Muscle of leg (tissue), 11 donors: ENCODE data around the gene MCL1. TPM values are rescaled to one million over a fixed set of nuclear protein-coding genes. Genes with fewer than 3 reads are reported as not detected.

ENCODE experiments used
- DNase-seq: peaks from one replicate; pipeline ENCODE4 v3.0.0; 2013
- H3K27ac ChIP-seq: one replicate; pipeline ENCODE4 v1.5.1; 2013; ENCODE audit warnings: mild to moderate bottlenecking, low read length, control low read depth
- H3K27me3 ChIP-seq: one replicate; pipeline ENCODE4 v1.6.1; 2013; ENCODE audit warnings: low read length; ENCODE audit not compliant: control insufficient read depth, insufficient read depth
- H3K36me3 ChIP-seq: one replicate; pipeline ENCODE4 v1.6.1; 2013; ENCODE audit warnings: low read length; ENCODE audit not compliant: control insufficient read depth, insufficient read depth
- H3K4me1 ChIP-seq: one replicate; pipeline ENCODE4 v1.6.1; 2013; ENCODE audit warnings: low read length; ENCODE audit not compliant: control insufficient read depth, insufficient read depth
- H3K4me3 ChIP-seq: one replicate; pipeline ENCODE4 v1.5.1; 2013; ENCODE audit warnings: low read length, control low read depth
- H3K9me3 ChIP-seq: replicated peaks from 2 replicates; pipeline ENCODE4 v1.6.1; 2013; ENCODE audit warnings: low read depth, low read length; ENCODE audit not compliant: control insufficient read depth
- WGBS: methylation state at CpG from one replicate; pipeline ENCODE4 v1.1.5; 2013; ENCODE audit warnings: missing lambda C conversion rate; ENCODE audit not compliant: insufficient coverage; 5-methylcytosine and 5-hydroxymethylcytosine counted together
- polyA plus RNA-seq, 8 donors: library from polyadenylated mRNA; unstranded; fragments of 120-200 nt; gene quantifications; one replicate each; pipeline versions ENCODE4 v1.2.1 to v1.2.3, GENCODE V29; 2013; ENCODE audit warnings: inconsistent platforms in 1 of 8, low replicate concordance in 1 of 8; ENCODE audit not compliant: insufficient read length in 8 of 8, insufficient read depth in 1 of 8
- total RNA-seq: library from RNA; stranded (reverse); fragments of 120-200 nt; gene quantifications from one replicate; pipeline ENCODE4 v1.2.4, GENCODE V29; 2013

Gene MCL1
- total and polyA plus RNA-seq, 9 donors, result 113 to 182 (median 132) TPM

GRCh38 chr1:150579945-150580642 is 684 bp upstream of the MCL1 start:
- 94% methylated on average over 6 of the region's 15 CpGs for WGBS
- DNase-seq, result no peak
- Histone ChIP-seq H3K4me1 (peaks cover 14% of the 10 kb centered on the region), H3K27me3 (no peaks in the 10 kb centered on the region), H3K36me3 (peaks cover 25% of the 10 kb centered on the region), H3K4me3 (peak overlapping the region; percentile 43), H3K27ac (peak overlapping the region; percentile 97), H3K9me3 (no peaks in the 10 kb centered on the region)

GRCh38 chr1:150578272-150579109 is 919 bp downstream of the MCL1 start:
- peaks cover 37% of the 10 kb centered on the region for H3K36me3 ChIP-seq
- WGBS, result under 1% methylated on average over 41 of the region's 50 CpGs
- peaks cover 21% of the 10 kb centered on the region for H3K4me1 ChIP-seq

GRCh38 chr1:150577557-150578271 is 1.7 kb downstream of the MCL1 start:
- Histone ChIP-seq H3K27me3 (no peaks in the 10 kb centered on the region), H3K4me3 (peak overlapping the region; percentile 98), H3K4me1 (peaks cover 26% of the 10 kb centered on the region), H3K9me3 (no peaks in the 10 kb centered on the region), H3K27ac (peak overlapping the region; percentile 100), H3K36me3 (peaks cover 45% of the 10 kb centered on the region)
- whole genome bisulfite sequencing, result 2% methylated on average over 7 of the region's 11 CpGs
- DNase-seq, result peak; percentile 69

More at GRCh38 chr1:150578272-150579109, 919 bp downstream of the MCL1 start:
- Histone ChIP-seq H3K9me3 (no peaks in the 10 kb centered on the region), H3K27me3 (no peaks in the 10 kb centered on the region), H3K27ac (peak overlapping the region; percentile 100), H3K4me3 (peak overlapping the region; percentile 98)
- DNase-seq, result peak; percentile 97

GRCh38 chr1:150576794-150577556 is 2.4 kb downstream of the MCL1 start:
- Histone ChIP-seq H3K9me3 (no peaks in the 10 kb centered on the region), H3K4me3 (peak overlapping the region; percentile 98), H3K27ac (peak overlapping the region; percentile 100), H3K36me3 (peaks cover 52% of the 10 kb centered on the region), H3K4me1 (peaks cover 26% of the 10 kb centered on the region), H3K27me3 (no peaks in the 10 kb centered on the region)
- DNase-seq, result no peak
- 25% methylated on average over 2 of the region's 2 CpGs for WGBS

GRCh38 chr1:150576367-150576711 is 3.1 kb downstream of the MCL1 start:
- Histone ChIP-seq H3K4me3 (peak overlapping the region; percentile 98), H3K27me3 (no peaks in the 10 kb centered on the region), H3K36me3 (peaks cover 55% of the 10 kb centered on the region), H3K9me3 (no peaks in the 10 kb centered on the region), H3K4me1 (peaks cover 28% of the 10 kb centered on the region), H3K27ac (peak overlapping the region; percentile 100)
- DNase-seq, result no peak
- WGBS, result no CpG with 5 or more reads among the region's 4 CpGs

GRCh38 chr1:150575518-150576366 is 3.7 kb downstream of the MCL1 start:
- DNase-seq, result peak; percentile 43
- Histone ChIP-seq H3K9me3 (no peaks in the 10 kb centered on the region), H3K27ac (peak overlapping the region; percentile 100), H3K27me3 (no peaks in the 10 kb centered on the region), H3K4me1 (peaks cover 32% of the 10 kb centered on the region), H3K36me3 (peaks cover 61% of the 10 kb centered on the region), H3K4me3 (peak overlapping the region; percentile 98)
- 17% methylated on average over 1 of the region's 1 CpG for WGBS

GRCh38 chr1:150575072-150575489 is 4.3 kb downstream of the MCL1 start:
- Histone ChIP-seq H3K4me1 (peaks cover 31% of the 10 kb centered on the region), H3K4me3 (peak overlapping the region; percentile 98), H3K27me3 (no peaks in the 10 kb centered on the region), H3K36me3 (peaks cover 63% of the 10 kb centered on the region), H3K9me3 (no peaks in the 10 kb centered on the region), H3K27ac (peak overlapping the region; percentile 100)
- DNase-seq, result peak; percentile 38
- whole genome bisulfite sequencing, result 41% methylated on average over 2 of the region's 4 CpGs

GRCh38 chr1:150574260-150575071 is 4.9 kb downstream of the MCL1 start:
- H3K4me3 ChIP-seq, result peak overlapping the region; percentile 98
- H3K27me3 ChIP-seq, result no peaks in the 10 kb centered on the region
- no peak for DNase-seq
- no peaks in the 10 kb centered on the region for H3K9me3 ChIP-seq
- H3K27ac ChIP-seq, result peak overlapping the region; percentile 100
- H3K36me3 ChIP-seq, result peaks cover 67% of the 10 kb centered on the region
- peaks cover 34% of the 10 kb centered on the region for H3K4me1 ChIP-seq
- 67% methylated on average over 4 of the region's 6 CpGs for WGBS
